Stimulated activated effector memory CD8-positive, alpha-beta T cell treated with anti-CD3 and anti-CD28 coated beads, Interleukin-12 subunit alpha, Interleukin-12 subunit beta, amount 100 ng/mL, for 72 hours (primary cell): Measurements from ENCODE around the gene CFAP206.

Experiments
- ATAC-seq: fragments of 150-1000 bp; cut with Tn5 transposase; 2 replicates; pipeline ENCODE4 v1.10.0; 2021
- DNase-seq, 2 donors: peaks; one replicate each; pipeline ENCODE4 v3.0.0; 2021 to 2022; ENCODE audit warnings: low spot score in 2 of 2
- H3K27ac Mint-ChIP-seq: one replicate; pipeline ENCODE4 v1.8.0; 2022; ENCODE audit warnings: mild to moderate bottlenecking, mixed read lengths
- H3K36me3 Mint-ChIP-seq: one replicate; pipeline ENCODE4 v1.8.0; 2022; ENCODE audit warnings: mild to moderate bottlenecking, mixed read lengths
- H3K4me1 Mint-ChIP-seq: one replicate; pipeline ENCODE4 v1.8.0; 2022; ENCODE audit warnings: mixed read lengths
- H3K4me3 Mint-ChIP-seq: one replicate; pipeline ENCODE4 v1.8.0; 2022; ENCODE audit warnings: mild to moderate bottlenecking, mixed read lengths
- H3K9me3 Mint-ChIP-seq: one replicate; pipeline ENCODE4 v1.8.0; 2022; ENCODE audit warnings: mixed read lengths

Gene CFAP206, protein sequence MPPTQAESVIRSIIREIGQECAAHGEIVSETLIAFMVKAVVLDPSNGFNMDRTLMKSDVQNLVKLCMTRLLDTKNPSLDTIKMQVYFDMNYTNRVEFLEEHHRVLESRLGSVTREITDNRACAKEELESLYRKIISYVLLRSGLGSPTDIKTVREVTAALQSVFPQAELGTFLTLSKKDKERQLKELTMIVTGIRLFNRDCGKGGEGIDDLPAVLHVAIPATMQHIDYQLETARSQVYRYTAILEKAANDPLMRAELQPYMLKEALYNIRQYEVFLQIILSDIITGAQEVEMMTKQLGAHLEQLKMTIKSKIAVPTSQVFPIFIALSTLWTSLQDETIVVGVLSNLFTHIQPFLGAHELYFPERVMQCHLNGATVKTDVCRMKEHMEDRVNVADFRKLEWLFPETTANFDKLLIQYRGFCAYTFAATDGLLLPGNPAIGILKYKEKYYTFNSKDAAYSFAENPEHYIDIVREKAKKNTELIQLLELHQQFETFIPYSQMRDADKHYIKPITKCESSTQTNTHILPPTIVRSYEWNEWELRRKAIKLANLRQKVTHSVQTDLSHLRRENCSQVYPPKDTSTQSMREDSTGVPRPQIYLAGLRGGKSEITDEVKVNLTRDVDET

DNA sequence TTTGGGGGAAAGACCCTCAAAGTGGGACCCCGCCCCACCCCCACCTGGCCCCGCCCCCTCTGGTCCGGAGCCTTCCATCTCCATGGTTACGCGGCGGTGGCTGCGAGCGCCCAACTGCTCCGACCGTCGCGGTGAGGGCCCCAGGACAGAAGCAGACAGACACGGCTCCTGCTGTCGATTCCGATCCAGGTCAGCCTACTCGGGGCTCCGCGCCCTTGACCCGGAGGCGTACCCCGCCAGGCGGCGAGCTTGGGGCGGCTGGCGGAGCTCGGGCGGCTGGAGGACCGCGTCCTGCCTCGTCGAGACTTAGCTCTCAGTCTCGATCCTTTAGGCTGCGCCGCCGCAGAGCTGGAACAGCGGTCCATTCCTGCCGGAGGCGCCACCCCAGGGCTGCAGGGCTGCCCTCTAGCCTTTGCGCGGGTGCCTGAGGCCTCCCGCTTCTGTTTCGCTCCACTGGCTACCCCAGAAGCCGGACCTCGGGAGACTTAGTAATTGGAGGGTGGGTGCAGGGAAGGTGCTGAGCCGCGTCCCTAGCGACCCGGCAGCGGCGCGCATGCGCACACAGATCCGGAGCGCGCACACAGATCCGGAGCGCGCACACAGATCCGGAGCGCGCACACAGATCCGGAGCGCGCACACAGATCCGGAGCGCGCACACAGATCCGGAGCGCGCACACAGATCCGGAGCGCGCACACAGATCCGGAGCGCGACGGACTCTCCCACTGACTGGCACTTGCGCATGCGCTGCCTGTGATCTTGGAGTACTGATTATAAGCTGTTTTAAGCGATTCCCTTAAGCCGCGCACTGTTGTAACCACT lies at the start of gene CFAP206:
TSS of gene CFAP206 (plus strand) at position 72 of the 820 bp plus-strand sequence. CDS start 1,868 bp downstream, outside the sequence.
- DNase-seq (peak; percentile 67 to 93), ATAC-seq (peak; percentile 91)
- Mint-ChIP-seq H3K4me1 (no peaks in the 10 kb centered on the region), H3K27ac (peak within 1 kb of the TSS; percentile 79), H3K36me3 (peaks cover 8% of the 10 kb centered on the region), H3K4me3 (peak within 1 kb of the TSS; percentile 77), H3K9me3 (no peaks in the 10 kb centered on the region)

DNA sequence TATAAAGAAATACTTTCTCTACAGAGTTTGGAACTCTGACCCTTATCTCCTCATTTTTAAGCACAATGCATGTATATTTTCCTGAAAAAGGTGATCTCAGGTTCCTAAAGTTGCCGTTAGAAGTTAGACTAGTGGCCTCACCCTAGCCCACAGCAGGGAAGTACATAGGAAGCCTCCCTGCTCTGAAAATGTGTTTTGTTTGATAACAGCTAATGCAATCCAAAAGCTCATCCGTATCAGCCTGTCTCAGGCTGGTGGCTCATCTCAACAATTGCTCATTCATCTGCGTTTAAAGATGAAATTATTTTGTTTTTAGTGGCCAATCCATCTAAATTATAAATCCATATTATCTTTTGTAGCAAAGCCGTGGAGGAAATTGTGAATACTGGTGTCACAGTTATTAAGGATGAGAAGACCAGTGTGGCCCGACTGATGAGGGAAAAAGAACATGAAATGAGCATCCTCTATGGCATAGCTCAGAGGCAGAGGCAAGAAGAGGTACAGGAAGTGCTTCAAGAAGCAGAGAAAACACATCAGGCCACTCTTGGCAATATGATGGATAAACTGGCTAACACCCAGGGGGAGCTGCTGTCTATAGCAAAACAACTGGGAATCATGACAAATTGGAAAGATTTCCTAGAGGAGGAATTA lies 43.0 kb upstream of the CFAP206 start:
- Mint-ChIP-seq H3K27ac (no peak overlapping the region), H3K4me3 (no peak overlapping the region), H3K9me3 (peaks cover 3% of the 10 kb centered on the region), H3K4me1 (no peaks in the 10 kb centered on the region), H3K36me3 (no peaks in the 10 kb centered on the region)
- ATAC-seq = no peak
- DNase-seq = no peak

DNA sequence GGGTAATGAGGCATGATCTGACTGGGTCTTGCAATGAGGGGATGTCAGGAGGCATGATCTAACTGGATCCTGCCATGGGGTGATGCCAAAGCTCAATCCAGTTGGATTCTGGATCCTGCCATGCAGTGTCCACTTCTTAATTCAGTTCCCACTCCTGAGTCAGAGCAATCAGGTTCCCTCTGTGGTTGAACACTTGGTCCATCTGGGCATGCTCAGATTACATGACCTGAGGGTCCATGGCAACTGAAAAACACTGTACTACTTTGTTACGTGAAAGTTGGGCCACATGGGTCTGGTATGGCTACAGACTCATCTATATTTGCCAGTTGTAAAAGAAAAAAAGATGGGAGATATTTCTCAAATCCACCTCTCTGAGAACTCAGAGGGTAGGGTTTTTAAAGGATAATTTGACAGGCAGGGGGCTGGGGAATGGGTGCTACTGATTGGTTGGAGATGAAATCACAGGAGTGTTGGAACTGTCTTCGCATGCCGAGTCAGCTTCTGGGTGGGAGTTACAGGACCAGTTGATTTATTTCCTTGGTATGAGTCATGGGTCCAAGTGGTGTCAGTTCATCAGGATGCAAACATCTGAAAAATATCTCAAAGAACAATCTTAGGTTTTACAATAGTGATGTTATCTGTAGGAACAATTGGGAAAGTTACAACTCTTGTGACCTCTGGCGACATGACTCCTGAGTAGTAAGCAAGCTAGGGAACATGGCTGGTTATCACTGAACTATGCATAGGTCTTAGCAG lies 41.5 kb upstream of the CFAP206 start:
- Mint-ChIP-seq H3K36me3 (no peaks in the 10 kb centered on the region), H3K27ac (peak overlapping the region; percentile 20), H3K4me1 (no peaks in the 10 kb centered on the region), H3K9me3 (peaks cover 3% of the 10 kb centered on the region), H3K4me3 (no peak overlapping the region)
- ATAC-seq = no peak
- DNase-seq = no peak

DNA sequence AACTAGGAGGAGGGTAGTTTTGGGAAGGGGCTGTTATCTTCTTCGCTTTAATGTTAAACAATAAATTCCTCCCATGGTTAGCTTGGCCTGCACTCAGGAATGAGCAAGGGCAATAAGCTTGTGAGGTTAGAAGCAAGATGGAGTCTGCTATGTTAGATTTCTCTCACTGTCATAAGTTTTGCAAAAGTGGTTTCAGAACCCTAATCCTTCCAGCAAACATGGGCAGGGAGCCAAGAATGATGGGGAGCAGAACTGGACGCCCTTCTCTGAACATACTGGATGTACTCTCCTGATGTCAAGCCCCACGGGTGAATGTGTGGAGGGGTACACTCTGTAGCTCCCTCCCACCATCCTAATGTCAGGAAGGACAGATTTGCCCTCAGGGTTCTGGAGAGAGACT lies 40.9 kb upstream of the CFAP206 start:
- H3K36me3 Mint-ChIP-seq = no peaks in the 10 kb centered on the region
- ATAC-seq (no peak), DNase-seq (no peak)
- no peak overlapping the region for H3K4me3 Mint-ChIP-seq
- H3K4me1 Mint-ChIP-seq = no peaks in the 10 kb centered on the region
- no peak overlapping the region for H3K27ac Mint-ChIP-seq
- peaks cover 3% of the 10 kb centered on the region for H3K9me3 Mint-ChIP-seq

DNA sequence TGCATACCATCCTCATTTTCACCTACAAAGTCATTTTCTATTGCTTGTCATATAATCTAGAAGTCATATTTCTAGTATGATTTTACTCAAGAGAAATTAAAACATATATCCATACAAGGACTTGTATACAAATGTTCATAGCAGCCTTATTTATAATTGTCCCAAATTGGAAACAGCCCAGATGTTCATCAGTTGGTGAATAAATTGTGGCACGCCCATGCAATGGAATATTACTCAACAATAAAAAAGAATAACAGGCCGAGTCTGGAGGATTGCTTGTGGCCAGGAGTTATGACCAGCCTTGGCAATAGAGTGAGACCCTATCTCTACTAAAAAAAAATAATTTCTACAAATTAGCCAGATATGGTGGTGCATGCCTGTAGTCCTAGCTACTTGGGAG lies 34.4 kb upstream of the CFAP206 start:
- Mint-ChIP-seq H3K4me3 (no peak overlapping the region), H3K36me3 (no peaks in the 10 kb centered on the region)

DNA sequence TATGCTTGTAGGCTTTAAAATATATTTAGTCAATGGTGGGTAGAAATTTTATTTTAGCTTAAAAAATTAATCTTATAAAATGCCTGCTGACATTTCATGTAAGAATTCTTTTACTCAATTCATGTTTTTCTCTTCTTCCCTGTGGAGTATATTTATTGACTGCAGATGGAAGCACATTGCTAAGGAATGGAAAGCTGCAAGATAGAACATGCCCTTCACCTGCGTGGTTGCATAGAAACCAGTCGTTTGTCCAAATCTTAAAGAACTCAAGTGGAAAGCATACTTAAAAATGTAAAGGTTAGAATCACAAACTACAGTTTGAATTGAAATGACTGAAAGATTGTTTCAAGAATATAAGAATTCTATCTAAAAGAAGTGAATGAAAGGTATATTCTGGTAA lies 32.5 kb upstream of the CFAP206 start:
- Mint-ChIP-seq H3K9me3 (no peaks in the 10 kb centered on the region), H3K4me1 (no peaks in the 10 kb centered on the region), H3K27ac (no peak overlapping the region), H3K4me3 (no peak overlapping the region), H3K36me3 (no peaks in the 10 kb centered on the region)
- no peak for ATAC-seq
- no peak for DNase-seq

More for the DNA sequence above, 34.4 kb upstream of the CFAP206 start:
- ATAC-seq (no peak), DNase-seq (no peak)
- no peaks in the 10 kb centered on the region for H3K4me1 Mint-ChIP-seq
- no peak overlapping the region for H3K27ac Mint-ChIP-seq
- no peaks in the 10 kb centered on the region for H3K9me3 Mint-ChIP-seq

DNA sequence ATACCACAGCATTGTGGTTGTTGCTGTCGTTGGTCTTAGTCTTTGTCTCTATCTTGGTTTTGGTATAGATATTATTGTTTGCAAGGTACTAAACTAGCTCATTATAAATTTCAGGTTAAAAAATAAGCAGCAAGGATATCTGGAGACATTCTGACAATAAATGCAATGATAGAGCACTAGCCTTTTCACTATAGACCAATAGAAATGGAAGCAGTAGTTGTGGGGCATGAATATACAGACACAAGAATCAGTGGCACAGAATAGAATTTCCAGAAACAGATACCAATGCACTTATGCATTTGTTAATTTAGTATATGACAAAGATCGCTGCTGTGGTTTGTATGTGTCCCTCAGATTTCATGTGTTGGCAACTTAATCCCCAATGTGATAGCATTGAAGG lies 31.1 kb upstream of the CFAP206 start:
- no peak overlapping the region for H3K4me3 Mint-ChIP-seq
- ATAC-seq (no peak), DNase-seq (no peak)
- H3K36me3 Mint-ChIP-seq = no peaks in the 10 kb centered on the region
- H3K9me3 Mint-ChIP-seq = no peaks in the 10 kb centered on the region
- no peak overlapping the region for H3K27ac Mint-ChIP-seq
- H3K4me1 Mint-ChIP-seq = no peaks in the 10 kb centered on the region

DNA sequence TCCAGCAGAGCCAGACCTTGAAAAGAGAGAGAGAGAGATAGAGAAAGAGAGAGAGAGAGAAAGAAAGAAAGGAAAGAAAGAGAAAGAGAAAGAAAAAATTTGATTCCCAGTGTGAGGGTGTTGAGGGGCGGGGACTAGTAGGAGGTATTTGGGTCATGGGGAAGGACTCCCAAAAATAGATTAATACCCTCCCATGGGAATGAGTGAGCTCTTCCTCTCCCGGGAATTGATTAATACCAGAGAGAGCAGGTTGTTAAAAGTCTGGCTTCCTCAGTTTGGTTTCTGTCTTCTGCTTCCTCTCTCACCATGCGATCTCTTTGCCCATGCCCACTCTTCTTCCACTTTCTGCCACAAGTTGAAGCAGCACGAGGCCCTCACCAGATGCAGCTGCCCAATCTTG lies 28.8 kb upstream of the CFAP206 start:
- no peaks in the 10 kb centered on the region for H3K4me1 Mint-ChIP-seq
- no peaks in the 10 kb centered on the region for H3K9me3 Mint-ChIP-seq
- DNase-seq (no peak), ATAC-seq (no peak)
- no peak overlapping the region for H3K4me3 Mint-ChIP-seq
- no peaks in the 10 kb centered on the region for H3K36me3 Mint-ChIP-seq
- no peak overlapping the region for H3K27ac Mint-ChIP-seq

DNA sequence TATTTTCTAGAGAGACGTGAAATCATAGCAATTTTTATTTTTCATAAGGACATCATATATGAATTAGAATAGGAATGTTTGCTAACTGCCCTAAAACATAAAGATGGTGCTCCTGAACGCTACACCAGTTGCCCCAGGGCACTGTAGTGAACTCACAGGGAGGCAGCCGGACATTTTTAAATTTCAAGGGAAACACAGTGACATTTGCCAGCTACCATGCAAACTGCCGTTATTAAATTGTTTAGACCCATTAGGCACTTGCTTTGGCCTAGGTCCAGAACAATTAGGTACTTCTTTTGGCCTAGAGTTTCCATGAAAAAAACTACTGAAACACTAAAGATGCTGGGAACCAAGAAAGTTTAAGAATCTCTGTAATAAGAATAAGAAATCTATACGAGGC lies 24.9 kb upstream of the CFAP206 start:
- DNase-seq = no peak
- Mint-ChIP-seq H3K36me3 (no peaks in the 10 kb centered on the region), H3K9me3 (no peaks in the 10 kb centered on the region), H3K4me1 (no peaks in the 10 kb centered on the region), H3K27ac (no peak overlapping the region), H3K4me3 (no peak overlapping the region)
- no peak for ATAC-seq

DNA sequence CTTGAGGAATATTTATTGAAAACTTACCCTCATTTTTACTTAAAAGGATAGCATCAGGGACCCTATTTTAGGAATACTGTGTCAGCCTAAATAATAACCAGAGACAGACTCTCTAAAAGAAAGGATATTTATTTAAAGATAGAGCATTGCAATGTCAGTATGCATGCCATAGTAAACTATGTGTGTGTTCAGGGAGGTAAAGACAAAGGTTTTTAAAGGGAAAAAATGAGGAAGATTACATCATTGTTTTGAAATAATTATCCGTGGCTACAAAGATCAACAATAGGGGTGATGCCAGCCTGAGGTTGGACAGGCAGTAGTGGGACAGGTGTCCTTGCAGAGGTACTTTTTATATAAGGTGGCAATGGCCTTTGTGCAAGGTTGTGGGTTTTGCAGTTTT lies 23.7 kb upstream of the CFAP206 start:
- Mint-ChIP-seq H3K36me3 (no peaks in the 10 kb centered on the region), H3K4me3 (no peak overlapping the region), H3K27ac (no peak overlapping the region), H3K4me1 (no peaks in the 10 kb centered on the region), H3K9me3 (no peaks in the 10 kb centered on the region)
- ATAC-seq (no peak), DNase-seq (no peak)

DNA sequence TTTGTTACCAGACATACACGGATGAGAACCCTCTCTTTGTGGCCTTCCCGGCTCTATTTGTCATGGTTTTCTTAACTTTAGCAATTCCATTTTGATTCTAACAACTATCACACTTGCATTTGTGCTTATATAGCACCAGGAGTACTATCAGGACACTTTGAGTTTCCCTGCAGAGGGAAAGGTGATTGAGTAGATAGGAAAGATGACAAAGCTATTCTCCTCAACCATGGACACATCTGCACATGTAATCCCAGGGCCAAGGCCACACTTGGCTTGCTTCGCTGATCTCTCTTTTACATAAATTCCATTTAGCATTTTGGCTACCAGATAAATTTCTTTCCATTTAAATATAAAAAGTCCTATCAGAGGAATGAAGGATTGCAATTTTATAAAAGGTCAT lies 23.3 kb upstream of the CFAP206 start:
- Mint-ChIP-seq H3K27ac (no peak overlapping the region), H3K36me3 (no peaks in the 10 kb centered on the region), H3K4me3 (no peak overlapping the region), H3K4me1 (no peaks in the 10 kb centered on the region), H3K9me3 (no peaks in the 10 kb centered on the region)
- no peak for DNase-seq
- no peak for ATAC-seq

DNA sequence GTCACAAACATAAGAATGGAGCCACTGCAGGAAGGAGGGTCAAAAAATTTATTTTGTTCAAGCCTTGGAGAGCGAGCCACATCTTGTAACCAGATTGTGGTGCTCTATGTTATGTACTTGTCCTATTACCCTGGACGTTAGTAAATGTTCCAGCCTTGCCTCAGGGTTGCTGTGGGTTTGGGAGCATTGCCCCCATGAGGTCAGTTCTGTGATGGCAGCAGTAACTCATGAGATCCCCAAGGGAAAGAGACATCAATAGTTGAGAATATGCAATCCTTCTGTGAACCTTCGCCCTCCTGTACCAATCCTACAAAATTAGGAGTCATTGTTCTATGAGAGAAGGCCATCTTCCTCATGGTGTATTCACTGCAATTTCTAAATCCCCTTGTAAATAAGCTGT lies 16.4 kb upstream of the CFAP206 start:
- DNase-seq (no peak), ATAC-seq (no peak)
- no peak overlapping the region for H3K4me3 Mint-ChIP-seq
- H3K27ac Mint-ChIP-seq = no peak overlapping the region
- no peaks in the 10 kb centered on the region for H3K9me3 Mint-ChIP-seq
- H3K4me1 Mint-ChIP-seq = peaks cover 5% of the 10 kb centered on the region
- no peaks in the 10 kb centered on the region for H3K36me3 Mint-ChIP-seq

DNA sequence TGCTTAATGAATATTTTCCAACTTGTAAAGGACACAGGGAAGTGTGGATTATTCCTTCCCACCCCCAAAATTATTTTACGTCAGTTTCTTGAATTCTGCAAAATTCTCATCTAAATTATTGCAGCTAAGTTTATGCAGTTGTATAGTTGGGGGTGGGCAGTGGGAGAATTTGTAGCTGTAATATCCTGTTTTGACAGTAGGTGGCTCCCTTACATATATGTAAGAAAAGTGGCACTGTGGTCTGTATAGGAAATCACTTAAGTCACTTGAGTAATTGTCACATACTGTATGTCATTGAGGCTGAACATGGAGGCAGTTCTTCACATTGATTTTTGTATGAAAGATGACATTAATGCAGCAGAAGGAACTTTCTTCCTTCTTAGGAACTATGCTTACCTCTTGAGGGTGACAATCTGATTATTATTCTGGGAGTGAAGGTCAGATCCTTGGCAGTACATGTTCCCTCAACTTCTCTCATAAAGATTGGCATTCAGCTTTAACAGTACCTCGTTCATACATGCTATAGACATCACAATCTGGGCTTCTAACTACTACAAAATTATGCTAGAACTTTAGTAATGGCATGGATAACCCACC lies 14.6 kb upstream of the CFAP206 start:
- Mint-ChIP-seq H3K27ac (no peak overlapping the region), H3K36me3 (no peaks in the 10 kb centered on the region), H3K9me3 (no peaks in the 10 kb centered on the region), H3K4me1 (peaks cover 5% of the 10 kb centered on the region), H3K4me3 (no peak overlapping the region)
- DNase-seq = peak; percentile 14 to 70
- peak; percentile 90 for ATAC-seq

DNA sequence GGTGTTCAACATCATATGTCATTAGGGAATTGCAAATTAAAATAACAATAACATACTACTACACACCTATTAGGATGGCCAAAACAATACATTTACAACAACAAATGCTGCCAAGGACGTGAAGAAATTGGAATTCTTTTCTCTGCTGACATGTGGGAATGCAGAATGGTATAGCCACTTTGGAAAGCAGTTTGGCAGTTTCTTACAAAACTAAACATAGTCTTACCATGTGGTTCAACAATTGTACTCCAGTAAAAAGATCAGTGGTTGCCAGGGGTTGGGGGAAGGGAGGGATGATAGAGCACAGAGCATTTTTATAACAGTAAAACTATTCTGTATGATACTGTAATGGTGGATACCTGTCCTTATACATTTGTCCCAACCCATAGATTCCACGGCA lies 12.3 kb upstream of the CFAP206 start:
- H3K4me1 Mint-ChIP-seq = peaks cover 5% of the 10 kb centered on the region
- H3K36me3 Mint-ChIP-seq = no peaks in the 10 kb centered on the region
- no peak for ATAC-seq
- H3K27ac Mint-ChIP-seq = no peak overlapping the region
- DNase-seq = no peak
- H3K4me3 Mint-ChIP-seq = no peak overlapping the region
- H3K9me3 Mint-ChIP-seq = no peaks in the 10 kb centered on the region
